Liver (tissue), 9 donors: Measurements from ENCODE around the gene IL25. TPM values are rescaled to one million over a fixed set of nuclear protein-coding genes. Genes with fewer than 3 reads are reported as not detected.

ENCODE experiments used
- DNase-seq: peaks from one replicate; pipeline ENCODE4 v3.0.0-alpha.2; 2017; ENCODE audit warnings: low spot score
- H3K27ac ChIP-seq, 2 donors: one replicate each; pipeline ENCODE4 v1.7.0; 2013; ENCODE audit warnings: inconsistent platforms in 2 of 2, low read length in 2 of 2, control low read depth in 1 of 2, low read depth in 1 of 2, mild to moderate bottlenecking in 1 of 2
- H3K27me3 ChIP-seq, 4 donors: one replicate each; pipeline versions ENCODE4 v1.6.1 to v1.7.0; 2013; ENCODE audit warnings: low read length in 3 of 4, inconsistent platforms in 1 of 4, mild to moderate bottlenecking in 1 of 4, moderate library complexity in 1 of 4; ENCODE audit not compliant: control insufficient read depth in 4 of 4, insufficient read depth in 4 of 4
- H3K36me3 ChIP-seq, 4 donors: one replicate each; pipeline versions ENCODE4 v1.6.1 to v1.7.0; 2013; ENCODE audit warnings: low read length in 3 of 4, mild to moderate bottlenecking in 3 of 4, low read depth in 1 of 4, moderate library complexity in 1 of 4; ENCODE audit not compliant: control insufficient read depth in 4 of 4, insufficient read depth in 3 of 4
- H3K4me1 ChIP-seq, 4 donors: one replicate each; pipeline versions ENCODE4 v1.6.1 to v1.7.0; 2013; ENCODE audit warnings: low read length in 3 of 4, mild to moderate bottlenecking in 3 of 4, moderate library complexity in 1 of 4; ENCODE audit not compliant: control insufficient read depth in 4 of 4, insufficient read depth in 4 of 4
- H3K4me3 ChIP-seq, 3 donors: one replicate each; pipeline versions ENCODE4 v1.6.1 to v1.7.0; 2013; ENCODE audit warnings: low read length in 3 of 3, control low read depth in 1 of 3, low read depth in 1 of 3, mild to moderate bottlenecking in 1 of 3
- H3K9ac ChIP-seq, 2 donors: one replicate each; pipeline ENCODE4 v1.7.0; 2013; ENCODE audit warnings: low read length in 2 of 2, mild to moderate bottlenecking in 2 of 2, moderate library complexity in 2 of 2, control low read depth in 1 of 2, low read depth in 1 of 2
- H3K9me3 ChIP-seq, 4 donors: one replicate each; pipeline versions ENCODE4 v1.6.1 to v1.7.0; 2013; ENCODE audit warnings: low read length in 3 of 4; ENCODE audit not compliant: control insufficient read depth in 4 of 4
- EGR1 ChIP-seq, 2 donors: IDR thresholded peaks; 2 replicates each; pipeline ENCODE4 v1.6.1; 2016 to 2018; ENCODE audit warnings: antibody characterized with exemption in 2 of 2, low read depth in 2 of 2
- FOXA2 ChIP-seq: IDR thresholded peaks from 2 replicates; pipeline ENCODE4 v1.6.1; 2016; ENCODE audit warnings: antibody characterized with exemption
- GABPA ChIP-seq, 2 donors: IDR thresholded peaks in 1 of 2; conservative IDR thresholded peaks in 1 of 2; 2 replicates each; pipeline ENCODE4 v1.6.1; 2016; ENCODE audit warnings: antibody characterized with exemption in 2 of 2, mild to moderate bottlenecking in 1 of 2, moderate library complexity in 1 of 2
- HNF4A ChIP-seq, 2 donors: conservative IDR thresholded peaks; 2 replicates each; pipeline ENCODE4 v1.6.1; 2016; ENCODE audit warnings: antibody characterized with exemption in 2 of 2, mild to moderate bottlenecking in 2 of 2
- HNF4G ChIP-seq: IDR thresholded peaks from 2 replicates; pipeline ENCODE4 v1.6.1; 2016; ENCODE audit warnings: antibody characterized with exemption
- JUND ChIP-seq, 2 donors: IDR thresholded peaks; 2 replicates each; pipeline ENCODE4 v1.6.1; 2016; ENCODE audit warnings: antibody characterized with exemption in 2 of 2
- MAX ChIP-seq: IDR thresholded peaks from 2 replicates; pipeline ENCODE4 v1.6.1; 2016; ENCODE audit warnings: antibody characterized with exemption
- RAD21 ChIP-seq, 2 donors: IDR thresholded peaks; 2 replicates each; pipeline ENCODE4 v1.6.1; 2016; ENCODE audit warnings: antibody characterized with exemption in 2 of 2, mild to moderate bottlenecking in 2 of 2
- REST ChIP-seq: IDR thresholded peaks from 2 replicates; pipeline ENCODE4 v1.6.1; 2016; ENCODE audit warnings: antibody characterized with exemption, mild to moderate bottlenecking
- RXRA ChIP-seq, 2 donors: IDR thresholded peaks; 2 replicates each; pipeline ENCODE4 v1.6.1; 2017 to 2018; ENCODE audit warnings: antibody characterized with exemption in 2 of 2, mild to moderate bottlenecking in 1 of 2
- SP1 ChIP-seq: IDR thresholded peaks from 2 replicates; pipeline ENCODE4 v1.6.1; 2018; ENCODE audit warnings: antibody characterized with exemption, mild to moderate bottlenecking
- TAF1 ChIP-seq: conservative IDR thresholded peaks from 2 replicates; pipeline ENCODE4 v1.6.1; 2016; ENCODE audit warnings: antibody characterized with exemption, mild to moderate bottlenecking
- ZBTB33 ChIP-seq: IDR thresholded peaks from 2 replicates; pipeline ENCODE4 v1.6.1; 2016; ENCODE audit warnings: antibody characterized with exemption
- WGBS: extraction: QIAGEN DNeasy Blood & Tissue Kit; methylation state at CpG from one replicate; pipeline ENCODE4 v1.1.7; 2013; 5-methylcytosine and 5-hydroxymethylcytosine counted together
- polyA plus RNA-seq, 2 donors: library from polyadenylated mRNA; stranded (reverse) in 1 of 2; unstranded in 1 of 2; fragments of 200-250 nt in 1 of 2; fragments of >200 nt in 1 of 2; fragmentation: Nextera tagmentation in 1 of 2; extraction: Ambion mirVana in 1 of 2; gene quantifications; one replicate each; pipeline versions ENCODE4 v1.2.1 to v1.2.3, GENCODE V29; 2013 to 2015
- total RNA-seq, 2 donors: library from RNA; depleted of rRNA; stranded (reverse); fragments of >200 nt; gene quantifications; one replicate each; pipeline ENCODE4 v1.2.3, GENCODE V29; 2014
- donor health status: healthy.
- donor health status: healthy.
- donor health status: healthy.
- donor health status: healthy.
- donor health status: healthy.

Gene IL25
- total and polyA plus RNA-seq, 4 donors = not detected

- Histone ChIP-seq H3K9me3 (no peaks in the 10 kb centered on the region), H3K27me3 (no peaks in the 10 kb centered on the region), H3K27ac (no peak overlapping the region), H3K9ac (no peak overlapping the region), H3K4me1 (no peaks in the 10 kb centered on the region), H3K36me3 (no peaks in the 10 kb centered on the region), H3K4me3 (no peak overlapping the region)
- TF ChIP-seq ZBTB33 = no peak
- no peak for TF ChIP-seq MAX
- TF ChIP-seq REST = no peak
- DNase-seq = no peak
- 70% methylated on average over 26 of the region's 26 CpGs for WGBS
These were observed 15.6 kb downstream of the IL25 start for GRCh38 chr14:23387916-23388882.

- Histone ChIP-seq H3K36me3 (no peaks in the 10 kb centered on the region), H3K9ac (no peak overlapping the region), H3K27me3 (no peaks in the 10 kb centered on the region), H3K9me3 (no peaks in the 10 kb centered on the region), H3K27ac (no peak overlapping the region), H3K4me3 (no peak overlapping the region), H3K4me1 (no peaks in the 10 kb centered on the region)
- TF ChIP-seq GABPA (IDR thresholded peaks at IDR 0.05 in 1 of 2, conservative IDR thresholded peaks at IDR 0.05 in 1 of 2) (no peak), MAX (no peak), RAD21 (IDR thresholded peaks at IDR 0.05) (no peak), RXRA (IDR thresholded peaks at IDR 0.05) (no peak)
- no peak for DNase-seq
- WGBS = 79% methylated on average over 8 of the region's 8 CpGs
These were observed 16.4 kb downstream of the IL25 start for GRCh38 chr14:23388996-23389395.

GRCh38 chr14:23389396-23389795 is 16.8 kb downstream of the IL25 start:
- Histone ChIP-seq H3K27me3 (no peaks in the 10 kb centered on the region), H3K9me3 (no peaks in the 10 kb centered on the region), H3K4me3 (no peak overlapping the region), H3K9ac (no peak overlapping the region), H3K36me3 (no peaks in the 10 kb centered on the region), H3K27ac (no peak overlapping the region), H3K4me1 (no peaks in the 10 kb centered on the region)
- DNase-seq = no peak
- WGBS = 75% methylated on average over 12 of the region's 12 CpGs
- no peak for TF ChIP-seq EGR1 (IDR thresholded peaks at IDR 0.05; ENCODE audit: low read depth in 2 of 2)
- no peak for TF ChIP-seq REST
- TF ChIP-seq HNF4A (conservative IDR thresholded peaks at IDR 0.05) = no peak
- TF ChIP-seq HNF4G = no peak
- no peak for TF ChIP-seq TAF1
- no peak for TF ChIP-seq FOXA2
- TF ChIP-seq JUND (IDR thresholded peaks at IDR 0.05) = no peak
- TF ChIP-seq SP1 = no peak
- TF ChIP-seq ZBTB33 = no peak
- no peak for TF ChIP-seq RAD21 (IDR thresholded peaks at IDR 0.05)
- no peak for TF ChIP-seq MAX
